GM19025 (cell line): Measurements from ENCODE around the gene TET2.
"Not testable (repeated sequence)": the region's sequence is repeated elsewhere in the genome, so short reads cannot be mapped to it uniquely, and the experiment has no call there.

Experiments
- ATAC-seq: cut with Tn5 transposase; IDR thresholded peaks from one replicate; pipeline ENCODE4 v1.9.1; 2021; ENCODE audit warnings: mild to moderate bottlenecking, low read depth, moderate library complexity; ENCODE audit not compliant: unreplicated experiment

Gene TET2

DNA sequence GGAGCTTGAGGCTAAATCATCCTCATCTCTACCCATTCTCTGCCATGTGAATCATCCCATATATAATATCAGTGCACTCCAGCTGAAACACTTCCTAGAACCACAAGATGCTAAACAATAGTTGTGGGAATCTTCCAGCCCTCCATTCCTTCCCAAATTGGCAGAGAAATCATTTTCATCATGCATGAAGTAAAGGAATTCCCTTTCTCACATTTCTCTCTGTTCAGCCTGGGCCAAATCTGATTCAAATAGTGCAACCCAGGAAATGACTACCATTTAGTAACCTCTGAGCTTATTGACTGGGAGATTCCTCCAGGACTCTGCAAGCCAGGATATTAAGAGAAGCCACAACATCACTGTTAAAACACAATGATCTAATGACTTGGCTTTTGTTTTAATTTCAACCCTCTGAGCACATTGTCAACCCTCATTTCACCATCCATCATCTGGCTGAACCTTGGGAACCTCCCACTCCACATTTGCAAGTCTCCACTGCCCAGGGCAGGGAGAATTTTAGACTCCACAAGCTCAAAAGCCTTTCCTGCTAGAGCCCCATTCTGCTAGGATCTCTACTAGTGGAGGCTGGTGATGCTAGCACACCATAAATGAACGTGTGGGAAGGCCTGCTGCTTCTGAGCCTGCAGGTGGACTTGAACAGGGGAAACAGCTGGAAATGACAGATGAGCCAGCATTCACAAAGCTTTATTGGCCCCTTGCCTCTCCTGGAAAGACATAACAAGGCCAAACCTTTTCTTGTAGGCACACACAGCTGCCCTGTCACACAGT, 133.9 kb downstream of the TET2 start:
- no peak for ATAC-seq

GRCh38 chr4:105281124-105281415, 134.4 kb downstream of the TET2 start:
- ATAC-seq, result no peak

DNA sequence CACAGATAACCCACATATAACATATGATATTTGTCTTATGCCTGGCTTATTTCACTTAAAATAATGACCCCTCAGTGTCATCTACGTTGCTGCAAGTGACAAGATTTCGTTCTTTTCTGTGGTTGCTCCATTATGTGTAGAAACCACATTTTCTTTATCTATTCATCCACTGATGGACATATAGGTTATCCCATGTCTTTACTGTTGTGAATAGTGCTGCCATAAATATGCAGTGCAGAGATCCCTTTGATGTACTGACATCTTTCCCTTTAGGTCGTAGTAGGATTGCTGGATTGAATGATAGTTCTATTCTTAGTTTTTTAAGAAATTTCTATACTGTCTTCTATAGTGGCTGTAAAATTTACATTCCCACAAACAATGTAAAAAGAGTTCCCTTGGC, 135.8 kb downstream of the TET2 start:
- no peak for ATAC-seq

GRCh38 chr4:105283501-105283900, 136.8 kb downstream of the TET2 start:
- no peak for ATAC-seq

DNA sequence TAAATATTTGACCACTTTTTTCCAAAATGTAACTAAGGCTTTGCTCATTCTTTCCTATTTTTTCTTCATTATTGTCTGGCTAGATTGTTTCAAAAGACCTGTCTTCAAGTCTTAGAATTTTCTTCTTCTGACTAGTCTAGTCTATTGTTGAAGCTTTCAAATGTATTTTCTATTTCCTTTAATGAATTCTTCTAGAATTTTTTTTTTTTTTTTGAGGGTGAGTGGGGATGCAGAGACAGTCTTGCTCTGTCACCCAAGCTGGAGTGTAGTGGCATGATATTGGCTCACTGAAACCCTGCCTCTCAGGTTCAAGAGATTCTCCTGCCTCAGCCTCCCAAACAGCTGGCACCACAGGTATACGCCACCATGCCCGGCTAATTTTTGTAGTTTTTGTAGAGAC, 141.4 kb downstream of the TET2 start:
- ATAC-seq, result no peak

DNA sequence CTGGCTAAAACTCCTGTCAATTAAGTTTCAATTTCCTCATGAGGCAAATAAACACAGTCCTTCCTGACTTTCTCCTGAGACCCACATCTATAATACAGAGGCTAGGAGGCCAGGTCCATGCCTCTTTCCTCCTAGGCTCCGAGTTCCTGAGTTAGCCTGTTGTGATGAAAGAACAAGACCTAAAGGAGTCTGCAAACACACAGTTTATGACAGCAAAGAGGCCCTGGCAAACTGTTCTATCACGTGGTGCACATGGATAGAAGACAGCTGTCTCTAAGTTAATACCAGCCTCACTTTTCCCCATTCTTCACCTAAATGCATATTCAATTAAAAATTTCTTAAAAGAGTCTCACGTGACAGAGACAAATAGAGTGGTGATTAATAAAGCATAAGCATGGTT, 145.2 kb downstream of the TET2 start:
- no peak for ATAC-seq

- ATAC-seq, result no peak
Measured at GRCh38 chr4:105293360-105293759, 146.7 kb downstream of the TET2 start.

DNA sequence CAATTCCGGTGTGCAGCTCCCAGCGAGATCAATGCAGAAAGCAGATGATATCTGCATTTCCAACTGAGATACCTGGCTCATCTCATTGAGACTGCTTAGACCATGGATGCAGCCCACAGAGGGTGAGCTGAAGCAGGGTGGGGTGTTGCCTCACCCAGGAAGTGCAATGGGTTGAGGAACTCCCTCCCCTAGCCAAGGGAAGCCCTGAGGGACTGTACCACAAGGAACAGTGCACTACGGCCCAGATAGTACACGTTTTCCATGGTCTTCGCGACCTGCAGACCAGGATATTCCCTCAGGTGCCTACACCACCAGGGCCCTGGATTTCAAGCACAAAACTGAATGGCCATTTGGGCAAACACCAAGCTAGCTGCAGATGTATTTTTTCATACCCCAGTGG, 150.0 kb downstream of the TET2 start:
- no peak for ATAC-seq

DNA sequence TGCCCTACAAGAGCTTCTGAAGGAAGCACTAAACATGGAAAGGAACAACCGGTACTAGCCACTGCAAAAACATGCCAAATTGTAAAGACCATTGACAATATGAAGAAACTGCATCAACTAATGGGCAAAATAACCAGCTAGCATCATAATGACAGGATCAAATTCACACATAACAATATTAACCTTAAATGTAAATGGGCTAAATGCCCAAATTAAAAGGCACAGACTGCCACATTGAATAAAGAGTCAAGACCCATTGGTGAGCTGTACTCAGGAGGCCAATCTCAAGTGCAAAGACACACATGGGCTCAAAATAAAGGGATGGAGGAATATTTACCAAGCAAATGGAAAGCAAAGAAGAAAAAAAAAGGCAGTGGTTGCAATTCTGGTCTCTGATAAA, 152.4 kb downstream of the TET2 start:
- not testable (repeated sequence) for ATAC-seq

GRCh38 chr4:105304085-105304484, 157.4 kb downstream of the TET2 start:
- no peak for ATAC-seq

GRCh38 chr4:105305019-105305836, 158.6 kb downstream of the TET2 start:
- ATAC-seq, result peak; percentile 32

DNA sequence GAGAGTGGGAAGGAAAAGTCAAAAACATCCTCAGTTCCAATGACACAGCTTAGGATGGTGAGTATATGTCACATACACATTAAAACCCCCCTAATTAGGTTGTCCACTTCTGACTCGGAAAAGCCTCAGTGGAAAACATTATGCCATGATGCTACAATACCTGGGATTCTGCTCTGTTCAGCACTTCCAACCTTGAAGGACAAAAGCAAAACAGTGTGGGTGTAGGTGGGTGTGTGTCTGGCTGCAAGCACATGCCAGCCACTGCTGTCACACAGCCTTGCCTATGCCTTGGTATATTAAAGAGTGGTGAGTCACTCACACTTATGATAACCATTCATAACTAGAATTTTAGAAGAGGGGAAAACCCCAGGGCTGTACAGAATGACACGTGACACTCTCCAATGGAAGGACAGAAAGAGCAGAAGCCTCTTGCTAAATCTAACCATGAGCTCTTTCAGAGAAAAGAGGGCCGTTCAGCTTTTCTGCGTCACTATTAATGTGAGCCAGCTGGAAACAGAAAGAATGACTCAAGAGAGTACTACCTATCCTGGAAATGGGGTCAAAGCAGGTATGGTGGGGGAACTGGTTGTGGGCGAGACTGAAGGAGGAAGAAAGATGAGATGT, 159.6 kb downstream of the TET2 start:
- peak; percentile 86 for ATAC-seq

DNA sequence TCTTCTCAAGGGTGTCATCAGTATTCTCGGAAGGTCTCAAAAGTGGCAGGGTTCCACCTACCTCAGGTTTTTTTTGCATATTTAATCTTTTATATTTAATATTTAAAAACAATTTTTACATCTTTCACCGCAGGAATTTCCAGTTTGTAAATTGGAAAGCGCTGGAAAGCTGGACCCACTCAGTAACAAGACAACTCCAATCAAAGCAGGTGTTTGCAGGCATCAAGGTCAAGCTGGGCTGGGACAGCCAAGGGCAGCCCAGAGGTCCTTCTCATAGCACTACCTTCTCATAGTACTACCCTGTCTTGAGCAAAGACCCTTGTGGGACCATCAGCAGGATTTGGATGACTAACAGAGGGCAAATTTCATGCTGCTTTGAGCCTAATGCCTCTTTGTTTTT, 160.1 kb downstream of the TET2 start:
- ATAC-seq, result no peak

GRCh38 chr4:105318486-105318885, 171.8 kb downstream of the TET2 start:
- no peak for ATAC-seq

DNA sequence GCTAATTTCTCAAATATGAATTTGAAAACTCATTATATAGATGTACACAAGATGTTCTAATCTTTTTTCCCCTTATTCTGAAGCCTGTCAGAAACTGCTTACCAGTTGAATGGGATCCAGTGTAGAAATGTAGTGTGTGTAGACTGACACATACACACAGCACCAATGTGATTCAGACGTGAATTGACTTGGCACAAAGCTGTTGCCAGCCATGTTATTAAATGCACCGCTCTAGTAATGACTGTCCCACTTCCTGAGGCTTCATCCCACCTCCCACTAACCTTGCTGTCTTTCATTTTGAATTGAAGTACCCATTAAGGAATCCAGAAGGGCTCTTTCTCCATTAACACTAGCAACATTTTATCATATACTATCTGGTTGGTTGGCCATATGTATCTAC, 180.5 kb downstream of the TET2 start:
- ATAC-seq, result no peak

GRCh38 chr4:105327956-105328355, 181.3 kb downstream of the TET2 start:
- no peak for ATAC-seq

GRCh38 chr4:105329081-105329480, 182.4 kb downstream of the TET2 start:
- no peak for ATAC-seq
